Body of pancreas (tissue), 4 donors: ENCODE results near the gene NRP1. TPM values are rescaled to one million over a fixed set of nuclear protein-coding genes. Genes with fewer than 3 reads are reported as not detected.

Source experiments
- ATAC-seq: fragments of 150-250 bp; one replicate; pipeline ENCODE4 v1.9.1; 2016
- DNase-seq, 4 donors: peaks; one replicate each; pipeline ENCODE4 v3.0.0-alpha.2; 2019
- H3K27ac ChIP-seq, 4 donors: fragments of 200-600 bp; sonication (generic); 1 replicate in 3 of 4; 2 replicates in 1 of 4; pipeline versions ENCODE4 v1.5.1 to v1.6.1; 2016 to 2019; ENCODE audit warnings: mild to moderate bottlenecking in 1 of 4, mixed read lengths in 1 of 4, moderate library complexity in 1 of 4
- H3K27me3 ChIP-seq, 2 donors: fragments of 200-600 bp; sonication (generic); one replicate each; pipeline ENCODE4 v1.6.0; 2016; ENCODE audit warnings: mild to moderate bottlenecking in 1 of 2
- H3K36me3 ChIP-seq, 2 donors: fragments of 200-600 bp; sonication (generic); replicated peaks in 1 of 2; 2 replicates each; pipeline ENCODE4 v1.5.1; 2016; ENCODE audit warnings: low read depth in 2 of 2; ENCODE audit not compliant: insufficient read depth in 1 of 2
- H3K4me1 ChIP-seq: fragments of 200-600 bp; sonication (generic); one replicate; pipeline ENCODE4 v1.6.0; 2016
- H3K4me3 ChIP-seq, 2 donors: fragments of 200-600 bp; sonication (generic); 1 replicate in 1 of 2; 2 replicates in 1 of 2; pipeline ENCODE4 v1.5.1; 2016 to 2019
- H3K9me3 ChIP-seq, 3 donors: fragments of 200-600 bp; sonication (generic); 1 replicate in 2 of 3; 2 replicates in 1 of 3; pipeline ENCODE4 v1.5.1; 2016
- CTCF ChIP-seq, 7 experiments: fragments of 450-650 bp in 4 of 7; fragments of 200-600 bp in 3 of 7; sonication (generic) in 3 of 7; IDR thresholded peaks; one replicate each; pipeline ENCODE4 v1.5.1; 2016 to 2019; ENCODE audit warnings: antibody characterized with exemption in 7 of 7
- POLR2A ChIP-seq, 3 donors: fragments of 450-650 bp; IDR thresholded peaks; one replicate each; pipeline ENCODE4 v1.6.1; 2016; ENCODE audit warnings: antibody characterized with exemption in 3 of 3, mild to moderate bottlenecking in 2 of 3
- WGBS, 2 donors: methylation state at CpG; one replicate each; pipeline ENCODE4 v1.1.5; 2017; 5-methylcytosine and 5-hydroxymethylcytosine counted together
- intact Hi-C: fragments of 100-400 bp; cut with DNase I; formaldehyde crosslinking; loops from one replicate; pipeline ENCODE4 v1.15.1; 2023
- total RNA-seq, 2 donors: library from RNA; depleted of rRNA; stranded (reverse); fragments of >200 nt; gene quantifications; one replicate each; pipeline ENCODE4 v1.1.0, GENCODE V29; 2016

NRP1 gene
- total RNA-seq, 2 donors from 2014 or later = 37.6 to 62.6 TPM

GRCh38 chr10:33237736-33238624, 96.5 kb downstream of the NRP1 start:
- Histone ChIP-seq H3K27ac (no peak overlapping the region), H3K9me3 (no peaks in the 10 kb centered on the region), H3K36me3 (no peaks in the 10 kb centered on the region), H3K4me3 (no peak overlapping the region), H3K4me1 (no peaks in the 10 kb centered on the region), H3K27me3 (no peaks in the 10 kb centered on the region)
- ATAC-seq = no peak
- 75 to 88% methylated on average over 8 of the region's 8 CpGs for WGBS, 2 donors
- TF ChIP-seq POLR2A (IDR thresholded peaks at IDR 0.05) (no peak), CTCF (IDR thresholded peaks at IDR 0.05) (no peak)
- intact Hi-C loops = no loop called here
- DNase-seq = no peak

GRCh38 chr10:33236916-33237315, 97.6 kb downstream of the NRP1 start:
- intact Hi-C loops = no loop called here
- ATAC-seq (no peak), DNase-seq (no peak)
- Histone ChIP-seq H3K4me3 (no peak overlapping the region), H3K36me3 (no peaks in the 10 kb centered on the region), H3K27ac (no peak overlapping the region), H3K4me1 (no peaks in the 10 kb centered on the region), H3K27me3 (no peaks in the 10 kb centered on the region), H3K9me3 (no peaks in the 10 kb centered on the region)
- 72 to 79% methylated on average over 6 of the region's 6 CpGs for WGBS, 2 donors
- TF ChIP-seq POLR2A (IDR thresholded peaks at IDR 0.05) (no peak), CTCF (IDR thresholded peaks at IDR 0.05) (no peak)

DNA sequence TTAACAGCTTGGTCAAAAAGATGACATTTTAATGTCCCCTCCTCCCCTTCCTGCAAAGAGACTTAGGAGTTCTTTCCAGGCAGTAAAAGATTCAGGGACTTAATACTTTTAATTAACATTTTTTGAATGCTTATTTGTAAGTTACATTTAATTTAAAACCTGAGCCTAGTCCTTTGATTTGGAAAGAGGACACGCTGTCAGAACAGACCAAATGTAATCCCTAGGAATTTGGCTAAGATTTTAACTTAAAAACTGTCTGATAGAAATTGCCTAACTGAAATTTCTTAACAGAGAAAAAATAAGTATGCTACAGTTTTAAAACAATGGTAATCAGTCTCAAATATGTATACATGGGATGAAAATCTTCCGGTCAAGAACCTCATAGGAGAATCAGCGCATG, 98.5 kb downstream of the NRP1 start:
- no peak for ATAC-seq
- Histone ChIP-seq H3K4me3 (no peak overlapping the region), H3K9me3 (no peaks in the 10 kb centered on the region), H3K36me3 (no peaks in the 10 kb centered on the region), H3K27ac (no peak overlapping the region), H3K27me3 (no peaks in the 10 kb centered on the region), H3K4me1 (no peaks in the 10 kb centered on the region)
- no peak for DNase-seq
- TF ChIP-seq POLR2A (IDR thresholded peaks at IDR 0.05) (no peak), CTCF (IDR thresholded peaks at IDR 0.05) (no peak)
- intact Hi-C loops = no loop called here
- WGBS, 2 donors = 90 to 92% methylated on average over 3 of the region's 3 CpGs

GRCh38 chr10:33235251-33235884, 99.1 kb downstream of the NRP1 start:
- DNase-seq = no peak
- Histone ChIP-seq H3K27me3 (no peaks in the 10 kb centered on the region), H3K4me1 (no peaks in the 10 kb centered on the region), H3K36me3 (no peaks in the 10 kb centered on the region), H3K4me3 (no peak overlapping the region), H3K27ac (no peak overlapping the region), H3K9me3 (no peaks in the 10 kb centered on the region)
- 71 to 76% methylated on average over 8 of the region's 8 CpGs for WGBS, 2 donors
- intact Hi-C loops = no loop called here
- TF ChIP-seq POLR2A (IDR thresholded peaks at IDR 0.05) = no peak
- TF ChIP-seq CTCF (IDR thresholded peaks at IDR 0.05) = no peak
- no peak for ATAC-seq
